Measurements from ENCODE around the gene CSNK1D. TPM values are rescaled to one million over a fixed set of nuclear protein-coding genes. Genes with fewer than 3 reads are reported as not detected.

The CSNK1D gene
- total and polyA plus RNA-seq, 4 donors = 72.7 to 160 (median 123) TPM

GRCh38 chr17:82242977-82243647 lies 30.4 kb downstream of the CSNK1D start:
- DNase-seq (peak; percentile 90 to 93 (median 91)), ATAC-seq (ENCODE audit: insufficient read depth, low FRiP score) (no peak)
- Histone ChIP-seq H3K4me3 (no peak overlapping the region), H3K36me3 (ENCODE audit: control insufficient read depth in 4 of 4, insufficient read depth in 4 of 4, low read length in 4 of 4) (peaks cover 0 to 65% (median 35%) of the 10 kb centered on the region in 4 donors), H3K27ac (ENCODE audit: low read depth in 1 of 2, low read length in 1 of 2) (peak overlapping the region in 1 of 2 donors; percentile 70), H3K27me3 (ENCODE audit: control insufficient read depth in 3 of 3, insufficient read depth in 3 of 3, low read length in 2 of 3) (no peaks in the 10 kb centered on the region), H3K9ac (ENCODE audit: insufficient read depth in 1 of 2, low read length in 2 of 2) (no peak overlapping the region), H3K9me3 (ENCODE audit: control insufficient read depth in 4 of 4, insufficient read depth in 3 of 4, low read length in 3 of 4) (no peaks in the 10 kb centered on the region), H3K4me1 (ENCODE audit: control insufficient read depth in 5 of 5, insufficient read depth in 5 of 5, low read length in 5 of 5) (peaks cover 8 to 42% (median 37%) of the 10 kb centered on the region in 5 donors)
- TF ChIP-seq CTCF (IDR thresholded peaks at IDR 0.05; ENCODE audit: control extremely low read depth, extremely low read depth) = no peak
- 56 to 59% methylated on average over 29 of the region's 29 CpGs for WGBS, 2 donors

- no peak for TF ChIP-seq CTCF (IDR thresholded peaks at IDR 0.05; ENCODE audit: control extremely low read depth, extremely low read depth)
- Histone ChIP-seq H3K27me3 (ENCODE audit: control insufficient read depth in 3 of 3, insufficient read depth in 3 of 3, low read length in 2 of 3) (no peaks in the 10 kb centered on the region), H3K36me3 (ENCODE audit: control insufficient read depth in 4 of 4, insufficient read depth in 4 of 4, low read length in 4 of 4) (peaks cover 0 to 64% (median 31%) of the 10 kb centered on the region in 4 donors), H3K9ac (ENCODE audit: insufficient read depth in 1 of 2, low read length in 2 of 2) (no peak overlapping the region), H3K9me3 (ENCODE audit: control insufficient read depth in 4 of 4, insufficient read depth in 3 of 4, low read length in 3 of 4) (no peaks in the 10 kb centered on the region), H3K4me3 (no peak overlapping the region), H3K4me1 (ENCODE audit: control insufficient read depth in 5 of 5, insufficient read depth in 5 of 5, low read length in 5 of 5) (peaks cover 8 to 47% (median 38%) of the 10 kb centered on the region in 5 donors), H3K27ac (ENCODE audit: low read depth in 1 of 2, low read length in 1 of 2) (peak overlapping the region in 1 of 2 donors; percentile 70)
- no peak for DNase-seq
- 60 to 62% methylated on average over 24 of the region's 24 CpGs for WGBS, 2 donors
- no peak for ATAC-seq (ENCODE audit: insufficient read depth, low FRiP score)
Observed at GRCh38 chr17:82242698-82242976, 30.9 kb downstream of the CSNK1D start.

GRCh38 chr17:82241926-82242697 lies 31.4 kb downstream of the CSNK1D start:
- 35 to 44% methylated on average over 16 to 20 of the region's 20 CpGs for WGBS, 2 donors
- peaks cover 0 to 64% (median 28%) of the 10 kb centered on the region in 4 donors for H3K36me3 ChIP-seq (ENCODE audit: control insufficient read depth in 4 of 4, insufficient read depth in 4 of 4, low read length in 4 of 4)
- no peaks in the 10 kb centered on the region for H3K27me3 ChIP-seq (ENCODE audit: control insufficient read depth in 3 of 3, insufficient read depth in 3 of 3, low read length in 2 of 3)
- DNase-seq = peak in 1 of 3 donors; percentile 23
- H3K27ac ChIP-seq (ENCODE audit: low read depth in 1 of 2, low read length in 1 of 2) = peak overlapping the region; percentile 43 to 85
- no peak overlapping the region for H3K9ac ChIP-seq (ENCODE audit: insufficient read depth in 1 of 2, low read length in 2 of 2)
- no peak for ATAC-seq (ENCODE audit: insufficient read depth, low FRiP score)
- H3K9me3 ChIP-seq (ENCODE audit: control insufficient read depth in 4 of 4, insufficient read depth in 3 of 4, low read length in 3 of 4) = no peaks in the 10 kb centered on the region
- peaks cover 8 to 47% (median 38%) of the 10 kb centered on the region in 5 donors for H3K4me1 ChIP-seq (ENCODE audit: control insufficient read depth in 5 of 5, insufficient read depth in 5 of 5, low read length in 5 of 5)
- H3K4me3 ChIP-seq = no peak overlapping the region
- TF ChIP-seq CTCF (IDR thresholded peaks at IDR 0.05; ENCODE audit: control extremely low read depth, extremely low read depth) = no peak
